Measurements from ENCODE around the gene ZPR1.
"Not testable (repeated sequence)": the region's sequence is repeated elsewhere in the genome, so short reads cannot be mapped to it uniquely, and the experiment has no call there.

The ZPR1 gene

DNA sequence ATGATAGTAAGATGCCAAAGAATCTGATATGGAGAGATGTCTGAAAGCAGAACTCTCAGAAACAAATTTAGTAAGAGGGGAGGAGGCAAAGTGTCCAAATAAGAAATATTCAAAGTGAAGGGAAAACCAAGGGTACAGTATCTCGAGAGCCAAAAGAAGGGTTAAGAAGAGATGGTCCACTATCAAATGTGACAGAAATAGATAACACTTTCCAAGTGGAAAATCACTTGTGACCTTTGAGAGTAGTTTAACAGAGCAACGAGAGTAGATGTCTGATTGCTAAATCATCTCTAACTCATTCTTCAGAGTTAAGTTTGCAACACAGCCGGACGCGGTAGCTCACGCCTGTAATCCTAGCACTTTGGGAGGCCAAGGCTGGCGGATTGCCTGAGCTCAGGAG lies 10.8 kb downstream of the ZPR1 start:
- Mint-ChIP-seq H3K9me3 (no peaks in the 10 kb centered on the region), H3K27ac (no peak overlapping the region), H3K4me3 (no peak overlapping the region), H3K4me1 (peaks cover 50% of the 10 kb centered on the region), H3K27me3 (no peaks in the 10 kb centered on the region), H3K36me3 (peaks cover 47% of the 10 kb centered on the region)
- CTCF ChIA-PET: interaction anchor here (2.0 to 5.0 kb wide), 2 partner anchors 10 to 14 kb away, joined by 6 to 22 read pairs; partner anchors contain the start of genes APOA5 and ZPR1
- no peak for DNase-seq

- CTCF ChIA-PET: interaction anchor here (2.0 to 5.0 kb wide), 2 partner anchors 10 to 14 kb away, joined by 6 to 22 read pairs; partner anchors contain the start of genes APOA5 and ZPR1
These were observed 11.3 kb downstream of the ZPR1 start for GRCh38 chr11:116776522-116776984.

GRCh38 chr11:116775975-116776374 lies 11.8 kb downstream of the ZPR1 start:
- Mint-ChIP-seq H3K36me3 (peaks cover 44% of the 10 kb centered on the region), H3K4me1 (peaks cover 55% of the 10 kb centered on the region)
- CTCF ChIA-PET: interaction anchor here (5.0 kb wide), 1 partner anchor 15 kb away, joined by 22 read pairs; the partner anchor contains the start of gene APOA5

More at GRCh38 chr11:116776522-116776984, 11.3 kb downstream of the ZPR1 start:
- no peak overlapping the region for H3K4me3 Mint-ChIP-seq
- no peak for DNase-seq
- no peak overlapping the region for H3K27ac Mint-ChIP-seq
- no peaks in the 10 kb centered on the region for H3K27me3 Mint-ChIP-seq
- H3K36me3 Mint-ChIP-seq: peaks cover 49% of the 10 kb centered on the region
- H3K4me1 Mint-ChIP-seq: peaks cover 54% of the 10 kb centered on the region
- H3K9me3 Mint-ChIP-seq: no peaks in the 10 kb centered on the region

GRCh38 chr11:116774661-116775060 lies 13.2 kb downstream of the ZPR1 start:
- no peak for DNase-seq
- no peak overlapping the region for H3K4me3 Mint-ChIP-seq
- H3K4me1 Mint-ChIP-seq: peaks cover 60% of the 10 kb centered on the region
- H3K27me3 Mint-ChIP-seq: no peaks in the 10 kb centered on the region
- CTCF ChIA-PET: interaction anchor here (2.0 to 5.0 kb wide), 3 partner anchors 12 to 16 kb away, joined by 4 to 22 read pairs (median 4); partner anchors contain the start of genes APOA5 and ZPR1
- H3K27ac Mint-ChIP-seq: peak overlapping the region; percentile 75
- no peaks in the 10 kb centered on the region for H3K9me3 Mint-ChIP-seq
- peaks cover 41% of the 10 kb centered on the region for H3K36me3 Mint-ChIP-seq

More at GRCh38 chr11:116775975-116776374, 11.8 kb downstream of the ZPR1 start:
- no peaks in the 10 kb centered on the region for H3K27me3 Mint-ChIP-seq
- no peak overlapping the region for H3K27ac Mint-ChIP-seq
- no peaks in the 10 kb centered on the region for H3K9me3 Mint-ChIP-seq
- no peak for DNase-seq
- H3K4me3 Mint-ChIP-seq: no peak overlapping the region

- Mint-ChIP-seq H3K36me3 (peaks cover 38% of the 10 kb centered on the region), H3K4me1 (peaks cover 63% of the 10 kb centered on the region), H3K9me3 (no peaks in the 10 kb centered on the region), H3K27ac (peak overlapping the region; percentile 96), H3K4me3 (peak overlapping the region; percentile 99), H3K27me3 (no peaks in the 10 kb centered on the region)
- CTCF ChIA-PET: interaction anchor here (1.0 to 5.0 kb wide), 6 partner anchors 10 to 408 kb away, joined by 4 to 22 read pairs (median 4); partner anchors contain the start of genes APOA5 and ZPR1
- DNase-seq: no peak
These were observed 14.4 kb downstream of the ZPR1 start for GRCh38 chr11:116773203-116774097.

DNA sequence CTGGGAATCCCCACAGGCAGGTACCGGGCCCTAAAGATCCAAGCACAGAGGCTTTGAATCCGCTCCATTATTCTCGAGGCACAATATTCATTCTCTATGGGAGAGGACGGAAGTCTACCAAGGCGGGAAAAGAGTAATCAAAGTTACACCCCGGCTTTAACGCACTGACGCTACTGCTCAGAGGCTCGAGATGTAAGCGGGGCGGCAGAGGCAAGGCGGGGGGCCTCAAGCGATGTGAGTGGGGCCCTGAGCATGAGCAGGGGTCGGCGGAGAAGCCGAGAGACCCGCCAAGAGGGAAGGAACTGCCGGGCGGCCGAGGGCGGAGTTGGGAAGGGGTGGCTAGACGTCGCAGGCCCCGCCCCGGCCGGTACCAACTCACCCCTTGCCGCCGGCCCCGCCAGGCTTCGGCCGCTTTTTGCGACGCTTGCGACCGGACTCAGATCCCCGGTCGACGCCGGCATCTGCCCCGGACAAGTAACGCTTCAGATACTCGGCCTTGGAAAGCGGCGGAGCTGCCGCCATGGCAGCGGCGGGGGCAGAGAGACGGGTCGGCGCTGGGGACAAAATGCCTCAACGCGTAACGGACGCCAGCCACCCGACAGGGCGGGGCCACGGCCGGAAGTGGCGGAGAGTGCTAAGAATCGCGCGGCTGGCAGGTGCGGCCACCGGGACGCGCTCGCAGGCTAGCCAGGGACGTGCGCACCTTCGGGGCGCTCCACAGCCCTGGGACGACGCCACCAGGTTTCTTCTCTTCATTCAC lies 15.2 kb downstream of the ZPR1 start, which contains the start of gene BUD13:
Gene BUD13 (minus strand): TSS at position 545 of the 760 bp plus-strand sequence. CDS start 23 bp downstream, at position 522.
- peaks cover 59% of the 10 kb centered on the region for H3K4me1 Mint-ChIP-seq
- H3K9me3 Mint-ChIP-seq: no peaks in the 10 kb centered on the region
- CTCF ChIA-PET: interaction anchor here (1.1 to 5.0 kb wide), 4 partner anchors 11 to 63 kb away, joined by 4 to 22 read pairs (median 10); partner anchors contain the start of genes APOA5 and ZPR1
- peak within 1 kb of the TSS; percentile 96 for H3K27ac Mint-ChIP-seq
- H3K4me3 Mint-ChIP-seq: peak within 1 kb of the TSS; percentile 99
- peaks cover 33% of the 10 kb centered on the region for H3K36me3 Mint-ChIP-seq
- peak; percentile 95 for DNase-seq
- no peaks in the 10 kb centered on the region for H3K27me3 Mint-ChIP-seq

GRCh38 chr11:116771935-116772334 lies 15.9 kb downstream of the ZPR1 start:
- no peak for DNase-seq
- H3K4me1 Mint-ChIP-seq: peaks cover 57% of the 10 kb centered on the region
- peak overlapping the region; percentile 96 for H3K27ac Mint-ChIP-seq
- no peaks in the 10 kb centered on the region for H3K27me3 Mint-ChIP-seq
- CTCF ChIA-PET: interaction anchor here (0.7 to 3.2 kb wide), 4 partner anchors 15 to 64 kb away, joined by 4 to 16 read pairs (median 6); partner anchors contain the start of genes APOA5 and ZPR1
- H3K4me3 Mint-ChIP-seq: peak overlapping the region; percentile 99
- H3K9me3 Mint-ChIP-seq: no peaks in the 10 kb centered on the region
- peaks cover 34% of the 10 kb centered on the region for H3K36me3 Mint-ChIP-seq

GRCh38 chr11:116762132-116762531 lies 25.7 kb downstream of the ZPR1 start:
- H3K27me3 Mint-ChIP-seq: no peaks in the 10 kb centered on the region
- CTCF ChIA-PET: no interaction called here
- no peak overlapping the region for H3K4me3 Mint-ChIP-seq
- no peak overlapping the region for H3K27ac Mint-ChIP-seq
- H3K4me1 Mint-ChIP-seq: peaks cover 7% of the 10 kb centered on the region
- no peak for DNase-seq
- H3K9me3 Mint-ChIP-seq: no peaks in the 10 kb centered on the region
- peaks cover 59% of the 10 kb centered on the region for H3K36me3 Mint-ChIP-seq

- H3K4me3 Mint-ChIP-seq, H3K27ac Mint-ChIP-seq, H3K4me1 Mint-ChIP-seq, DNase-seq, H3K27me3 Mint-ChIP-seq, H3K9me3 Mint-ChIP-seq: not testable (repeated sequence)
- CTCF ChIA-PET: interaction anchor here (1.1 kb wide), 1 partner anchor 10 kb away, joined by 3 read pairs; no protein-coding TSS in a partner anchor
- peaks cover 57% of the 10 kb centered on the region for H3K36me3 Mint-ChIP-seq
These were observed 31.8 kb downstream of the ZPR1 start for GRCh38 chr11:116756044-116756443.

- Mint-ChIP-seq H3K27me3 (no peaks in the 10 kb centered on the region), H3K27ac (no peak overlapping the region), H3K4me3 (no peak overlapping the region), H3K36me3 (peaks cover 38% of the 10 kb centered on the region), H3K4me1 (no peaks in the 10 kb centered on the region), H3K9me3 (no peaks in the 10 kb centered on the region)
- CTCF ChIA-PET: interaction anchor here (1.0 kb wide), 1 partner anchor 18 kb away, joined by 3 read pairs; no protein-coding TSS in a partner anchor
- DNase-seq: no peak
These were observed 37.6 kb downstream of the ZPR1 start for GRCh38 chr11:116750070-116750718.

GRCh38 chr11:116742104-116742503 lies 45.7 kb downstream of the ZPR1 start:
- CTCF ChIA-PET: interaction anchor here (1.1 to 3.0 kb wide), 5 partner anchors 9 to 364 kb away, joined by 3 to 32 read pairs (median 4); no protein-coding TSS in a partner anchor
- no peak overlapping the region for H3K27ac Mint-ChIP-seq
- no peaks in the 10 kb centered on the region for H3K27me3 Mint-ChIP-seq
- peaks cover 9% of the 10 kb centered on the region for H3K36me3 Mint-ChIP-seq
- H3K4me3 Mint-ChIP-seq: no peak overlapping the region
- DNase-seq: no peak
- no peaks in the 10 kb centered on the region for H3K4me1 Mint-ChIP-seq
- no peaks in the 10 kb centered on the region for H3K9me3 Mint-ChIP-seq

- no peaks in the 10 kb centered on the region for H3K27me3 Mint-ChIP-seq
- H3K36me3 Mint-ChIP-seq: peaks cover 5% of the 10 kb centered on the region
- CTCF ChIA-PET: interaction anchor here (0.6 to 0.7 kb wide), 2 partner anchors 9 to 1255 kb away, joined by 3 read pairs; no protein-coding TSS in a partner anchor
- no peak overlapping the region for H3K27ac Mint-ChIP-seq
- no peaks in the 10 kb centered on the region for H3K4me1 Mint-ChIP-seq
- no peak for DNase-seq
- H3K9me3 Mint-ChIP-seq: no peaks in the 10 kb centered on the region
- H3K4me3 Mint-ChIP-seq: no peak overlapping the region
These were observed 47.1 kb downstream of the ZPR1 start for GRCh38 chr11:116740741-116741140.

- Mint-ChIP-seq H3K36me3 (no peaks in the 10 kb centered on the region), H3K4me3 (no peak overlapping the region), H3K27me3 (no peaks in the 10 kb centered on the region), H3K27ac (no peak overlapping the region), H3K9me3 (no peaks in the 10 kb centered on the region), H3K4me1 (no peaks in the 10 kb centered on the region)
- no peak for DNase-seq
- CTCF ChIA-PET: interaction anchor here (0.7 to 1.6 kb wide), 3 partner anchors 13 to 24 kb away, joined by 3 to 4 read pairs (median 4); no protein-coding TSS in a partner anchor
These were observed 48.8 kb downstream of the ZPR1 start for GRCh38 chr11:116738975-116739374.
